Suppressor macrophage treated with lipopolysaccharide for 1 hour (primary cell): ENCODE measurements around the gene LHX3.

Experiments used
- DNase-seq, 3 donors: peaks; one replicate each; pipeline ENCODE4 v3.0.0-alpha.2; 2020 to 2022

Gene LHX3

DNA sequence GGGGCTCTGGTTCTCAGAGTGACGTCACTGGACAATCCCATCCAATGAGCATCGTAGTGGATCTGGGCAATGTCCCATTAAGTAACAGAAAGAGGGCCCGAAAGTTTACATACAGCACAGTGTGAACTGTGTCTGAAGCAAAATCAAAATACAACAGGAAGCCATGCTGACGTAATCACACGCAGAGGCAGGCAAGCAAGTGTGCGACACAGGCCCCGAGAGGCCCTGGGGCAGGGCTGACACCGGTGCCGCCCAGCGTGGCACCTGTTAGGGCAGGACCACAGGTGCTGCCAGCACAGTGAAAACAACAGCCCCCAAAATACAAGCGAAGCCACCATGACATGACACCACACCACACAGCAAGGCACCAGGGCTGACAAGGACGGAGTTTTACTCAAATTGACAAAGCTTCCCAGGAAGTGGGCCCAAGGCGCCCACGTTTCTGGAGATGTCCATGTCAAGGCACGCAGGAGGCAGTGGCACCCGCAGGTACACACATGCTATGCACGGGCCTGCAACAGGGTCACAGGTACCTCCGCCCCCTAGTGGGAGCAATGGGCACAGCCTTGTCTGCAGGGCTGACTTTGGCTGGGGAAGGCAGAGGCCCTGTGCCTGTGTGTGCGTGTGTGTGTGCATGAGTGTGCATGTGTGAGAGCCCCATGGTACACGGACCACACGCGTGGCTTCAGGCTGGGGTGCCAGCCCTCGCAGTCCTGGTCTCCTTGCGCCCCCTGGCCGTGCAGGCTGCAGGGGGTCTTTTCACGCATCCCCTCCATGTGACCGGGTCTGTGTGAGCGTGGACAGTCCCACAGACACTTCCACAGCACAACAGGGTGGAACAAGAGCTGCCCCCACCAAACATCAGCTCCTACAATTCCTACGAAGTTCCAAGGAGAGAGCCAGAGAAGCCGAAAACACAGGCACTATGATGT is 21.1 kb upstream of the LHX3 start:
- DNase-seq = peak; percentile 52 to 78 (median 61)

DNA sequence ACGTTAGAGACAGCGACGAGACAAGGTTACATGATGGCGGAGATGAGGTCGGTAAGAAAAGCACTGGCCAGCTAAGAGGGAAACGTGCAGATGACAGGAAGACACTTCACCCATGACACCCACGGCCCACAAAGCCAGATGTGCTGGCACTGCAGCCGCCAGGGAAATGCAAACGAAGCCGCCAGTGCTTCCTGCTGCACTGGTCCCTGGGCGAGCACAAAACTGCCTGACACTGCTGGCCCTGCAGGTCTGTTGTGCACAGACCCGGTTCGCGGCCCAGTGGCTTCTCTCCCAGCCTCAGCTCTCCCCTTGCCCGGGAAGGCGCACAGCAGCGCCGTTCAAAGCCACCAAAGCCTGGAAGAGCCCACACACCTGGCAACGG is 20.4 kb upstream of the LHX3 start:
- DNase-seq = no peak

DNA sequence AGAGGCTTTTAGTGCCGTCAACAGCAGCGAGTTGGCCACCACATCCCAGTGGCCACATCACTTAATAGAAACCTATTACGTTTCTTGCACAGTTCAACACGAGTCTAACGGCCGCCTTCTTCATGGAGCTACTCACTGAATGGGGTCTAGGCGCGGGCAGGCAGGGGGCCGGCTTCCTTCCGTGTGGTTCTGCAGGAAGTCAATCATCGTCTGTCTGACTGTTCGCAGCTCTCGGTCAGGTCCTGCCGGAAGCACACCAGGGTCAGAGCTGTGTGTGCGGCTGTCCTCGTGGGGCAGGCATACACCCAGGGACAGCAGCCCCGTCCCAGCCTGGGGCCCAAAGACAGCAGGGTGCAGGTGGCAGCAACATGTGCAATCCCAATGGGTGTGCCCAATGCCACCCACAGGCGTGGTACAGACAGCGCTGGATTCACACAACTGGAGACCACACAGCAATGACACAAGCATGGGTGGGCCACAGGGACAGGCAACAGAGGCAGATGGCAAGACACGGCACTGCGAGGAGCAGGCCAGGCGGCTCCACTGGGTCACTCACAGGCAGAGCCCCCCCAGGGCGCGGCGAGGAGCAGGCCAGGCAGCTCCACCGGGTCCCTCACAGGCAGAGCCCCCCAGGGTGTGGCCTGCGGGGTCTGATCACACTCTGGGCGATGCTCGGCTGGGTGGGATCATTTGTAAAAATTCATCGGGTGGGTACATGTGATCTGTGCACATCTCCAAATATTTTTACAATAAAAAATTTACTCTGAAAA is 19.1 kb upstream of the LHX3 start:
- no peak for DNase-seq

DNA sequence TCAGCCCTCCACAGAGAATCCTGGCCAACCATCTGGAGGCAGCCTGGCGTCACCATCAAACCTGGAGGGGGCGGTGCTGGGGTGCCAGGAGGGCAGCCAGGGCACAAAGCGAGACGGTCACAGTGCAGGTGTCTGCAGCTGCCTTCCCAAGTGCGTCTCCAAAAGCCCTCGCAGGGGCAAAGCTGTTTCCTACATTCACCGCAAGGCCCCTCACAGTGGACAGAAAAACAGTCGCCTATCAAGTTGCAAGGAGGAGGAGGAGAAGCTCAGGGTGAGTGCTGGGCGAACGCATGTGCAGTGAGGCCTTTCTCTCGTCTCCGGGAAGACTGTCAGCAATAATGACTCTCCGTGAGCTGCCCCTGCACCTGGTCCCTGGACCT is 18.0 kb upstream of the LHX3 start:
- no peak for DNase-seq

DNA sequence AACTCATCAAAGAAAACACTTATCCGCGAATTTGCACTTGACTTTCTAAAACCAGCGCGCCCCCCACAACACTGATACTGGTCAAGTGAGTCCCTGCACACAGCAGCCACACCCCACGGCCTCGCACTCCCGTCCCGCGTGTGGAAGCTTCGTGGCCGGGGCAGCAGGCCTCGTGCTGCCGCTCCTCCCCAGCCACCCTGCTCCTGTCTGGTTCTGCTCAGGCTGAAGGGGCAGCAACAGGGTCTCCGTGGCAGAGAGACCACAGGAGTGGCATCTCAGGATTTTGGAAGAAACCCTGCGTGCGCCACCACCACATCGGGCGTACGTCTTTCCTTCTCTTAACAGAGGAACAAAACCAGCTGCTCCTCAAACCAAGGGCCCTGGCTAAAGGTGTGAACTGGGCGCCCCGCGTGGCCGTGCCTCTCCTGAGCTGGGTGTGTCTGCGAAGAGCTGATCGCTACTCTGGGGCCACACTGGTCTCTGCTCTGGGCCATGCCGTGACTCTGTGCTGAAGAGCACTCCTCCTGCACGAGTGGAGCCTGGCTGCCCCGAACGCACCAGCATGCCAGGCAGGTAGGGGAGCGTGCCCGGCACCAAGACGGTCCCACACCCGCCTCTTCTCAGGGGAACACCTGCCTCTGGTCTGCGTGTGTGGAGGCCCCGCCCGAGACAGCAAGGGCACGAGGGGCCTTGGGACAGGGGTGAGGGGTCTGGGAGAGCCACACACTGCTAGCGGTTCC is 17.4 kb upstream of the LHX3 start:
- no peak for DNase-seq

DNA sequence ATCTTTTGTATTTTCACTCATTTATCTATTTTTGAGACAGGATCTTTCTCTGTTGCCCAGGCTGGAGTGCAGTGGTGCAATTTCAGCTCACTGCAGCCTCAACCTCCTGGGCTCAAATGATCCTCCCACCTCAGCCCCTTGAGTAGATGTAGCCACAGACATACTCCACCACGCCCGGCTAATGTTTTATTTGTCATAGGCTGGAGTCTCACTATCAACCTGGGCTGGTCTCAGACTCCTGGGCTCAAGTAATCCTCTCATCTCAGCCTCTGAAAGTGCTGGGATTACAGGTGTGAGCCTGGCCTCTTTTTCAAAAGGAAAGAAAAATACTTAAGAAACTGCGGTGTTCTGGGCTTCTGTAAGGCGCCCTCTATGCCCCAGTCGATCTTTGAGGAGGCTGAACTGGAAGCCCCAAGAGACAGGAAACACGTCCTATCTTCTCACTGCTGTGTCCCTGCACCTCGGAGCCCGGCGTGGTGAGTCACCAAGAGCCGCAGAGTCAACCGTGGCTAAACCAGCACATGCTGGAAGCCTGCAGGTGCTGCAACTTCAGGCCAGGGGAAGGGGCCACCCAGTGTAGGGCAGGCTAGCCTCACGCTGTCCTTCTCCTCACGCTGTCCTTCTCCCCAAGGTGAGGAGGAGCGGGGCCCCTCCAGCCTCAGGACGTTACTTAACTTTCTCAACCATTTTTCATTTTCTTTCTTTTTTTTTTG is 15.2 kb upstream of the LHX3 start:
- DNase-seq = no peak

DNA sequence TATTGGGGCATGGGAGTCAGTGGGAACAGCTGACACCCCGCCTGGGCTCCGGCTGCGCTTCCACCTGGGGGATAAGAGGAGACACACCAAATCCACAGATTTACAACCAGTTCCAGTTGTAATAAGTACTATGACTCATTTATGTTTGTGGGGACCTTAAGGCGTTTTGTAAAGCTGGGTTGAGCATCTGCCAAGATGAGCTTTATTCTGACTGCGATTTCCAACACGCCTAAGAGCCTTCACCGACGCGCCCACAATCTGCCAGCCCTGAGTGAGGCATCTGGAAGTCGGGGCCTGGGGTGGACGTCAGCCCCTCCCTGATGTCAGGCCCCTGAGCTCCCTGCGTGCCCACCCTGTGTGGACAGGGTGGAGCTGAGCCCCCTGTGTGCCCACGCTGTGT is 14.3 kb upstream of the LHX3 start:
- no peak for DNase-seq

DNA sequence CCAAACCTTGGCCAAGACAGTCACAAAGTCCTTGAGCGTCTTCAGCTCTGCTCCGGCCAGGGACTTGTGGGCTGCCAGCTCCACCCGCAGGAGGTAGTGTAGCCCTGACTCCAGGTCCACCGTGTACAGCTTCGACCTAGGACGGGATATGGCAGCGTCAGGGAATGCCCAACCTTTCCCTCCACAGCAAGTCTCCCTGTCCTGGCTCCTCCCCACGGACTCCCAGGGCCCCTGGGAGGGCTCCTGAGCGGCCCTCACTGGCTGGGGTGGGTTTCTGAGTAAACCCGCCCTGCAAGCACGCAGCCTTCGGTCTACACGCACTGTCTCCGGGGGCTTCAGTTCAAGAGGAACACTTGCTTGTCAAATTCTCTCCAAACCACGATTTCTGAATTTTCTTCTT is 13.7 kb upstream of the LHX3 start:
- no peak for DNase-seq

DNA sequence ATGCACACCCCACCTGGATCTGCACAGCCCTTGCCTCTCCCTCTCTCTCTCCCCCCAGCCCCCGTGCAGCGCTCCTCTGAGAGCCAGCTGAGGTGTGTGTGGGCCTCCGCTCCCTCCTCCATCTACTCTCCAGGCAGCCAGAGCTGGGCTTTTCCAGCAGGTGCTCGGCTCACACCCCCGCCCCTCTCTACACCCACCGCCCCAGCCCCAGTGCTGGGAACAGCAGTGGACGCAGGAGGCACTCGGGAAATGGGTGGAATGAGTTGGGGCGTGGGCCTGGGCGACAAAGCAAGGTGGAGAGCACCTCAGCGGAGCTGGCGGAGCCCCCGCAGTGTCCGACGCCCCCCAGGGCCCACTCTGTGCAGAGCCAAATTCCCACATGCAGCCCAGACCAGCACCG is 13.3 kb upstream of the LHX3 start:
- no peak for DNase-seq

DNA sequence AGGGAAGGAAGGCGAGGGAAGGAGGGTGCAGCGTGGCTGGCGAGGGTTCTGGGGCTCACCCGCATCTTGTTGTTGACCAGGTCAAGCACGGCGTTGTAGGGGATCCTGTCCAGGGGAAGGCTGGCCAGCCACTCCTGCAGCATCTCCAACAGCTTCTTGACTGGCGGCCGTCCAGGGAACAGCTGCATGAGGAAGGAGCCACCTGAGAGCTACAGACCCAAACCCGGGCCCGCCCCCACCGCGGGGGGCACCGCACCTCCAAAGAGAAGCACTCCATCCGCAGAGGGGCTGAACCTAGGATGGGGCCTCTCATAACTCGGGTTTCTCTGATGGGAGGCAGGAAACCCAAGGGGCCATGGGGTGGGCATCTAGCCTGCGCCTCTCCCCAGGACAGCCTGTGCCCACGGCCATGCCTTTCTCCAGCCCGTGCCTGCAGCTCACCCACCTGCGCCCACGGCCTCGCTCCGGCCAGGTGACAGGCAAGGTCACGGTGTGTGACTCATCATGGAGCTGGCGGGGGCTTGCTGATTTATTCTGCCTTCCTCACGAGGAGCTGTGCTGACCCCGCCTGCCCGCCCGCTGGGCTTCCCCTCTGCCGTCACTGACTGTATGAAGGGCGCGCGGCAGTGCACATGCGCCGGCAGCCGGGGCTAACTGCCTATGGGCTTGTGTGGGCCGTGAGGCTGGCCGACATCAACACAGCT is 11.8 kb upstream of the LHX3 start:
- DNase-seq = no peak

DNA sequence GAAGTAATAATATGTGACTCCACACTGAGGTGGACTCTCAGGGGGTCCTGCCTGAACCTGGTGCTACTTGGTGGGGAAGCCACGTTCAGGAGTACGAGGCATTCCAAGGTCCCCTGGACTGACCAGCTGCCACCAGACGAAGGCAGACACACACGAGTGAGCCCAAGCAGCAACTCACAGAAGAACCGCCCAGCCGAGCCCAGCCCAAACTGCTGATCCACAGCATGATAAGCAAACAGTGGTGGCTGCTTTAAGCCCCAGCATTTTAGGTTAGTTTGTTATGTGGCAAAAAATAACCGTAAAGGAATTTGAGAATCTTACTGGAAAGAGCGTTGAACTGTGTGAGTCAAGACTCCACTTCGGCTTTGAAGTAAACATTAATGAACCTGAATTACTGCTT is 8.8 kb upstream of the LHX3 start:
- no peak for DNase-seq

DNA sequence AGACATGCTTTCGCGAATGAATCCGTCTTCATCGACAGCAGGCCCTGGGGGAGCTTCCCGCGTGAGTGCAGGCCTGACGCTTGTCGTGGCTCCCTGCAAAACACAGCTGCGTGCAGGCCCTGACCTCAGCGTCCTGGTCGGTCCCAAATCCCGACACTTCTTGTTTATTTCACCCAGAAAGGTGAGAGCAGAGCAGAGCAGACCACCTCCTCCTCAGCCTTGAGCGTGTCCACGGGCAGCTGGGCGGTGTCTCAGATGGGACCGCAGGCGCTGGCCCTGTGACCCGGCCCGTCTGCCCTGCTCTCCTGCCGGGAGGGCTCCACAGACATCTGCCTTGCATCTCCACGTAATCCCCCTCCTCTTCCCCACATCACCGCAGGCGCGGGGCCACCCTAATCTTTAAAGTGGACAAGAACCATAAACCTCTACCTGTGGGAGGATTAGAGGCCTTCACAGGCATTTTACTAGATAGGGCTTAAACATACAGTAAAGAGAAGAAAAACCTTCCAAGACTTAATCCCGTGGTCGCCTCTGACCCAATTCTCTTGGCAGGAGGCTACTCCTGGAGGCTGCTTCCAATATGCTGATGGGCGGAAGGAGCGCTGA is 7.5 kb upstream of the LHX3 start:
- DNase-seq = no peak

DNA sequence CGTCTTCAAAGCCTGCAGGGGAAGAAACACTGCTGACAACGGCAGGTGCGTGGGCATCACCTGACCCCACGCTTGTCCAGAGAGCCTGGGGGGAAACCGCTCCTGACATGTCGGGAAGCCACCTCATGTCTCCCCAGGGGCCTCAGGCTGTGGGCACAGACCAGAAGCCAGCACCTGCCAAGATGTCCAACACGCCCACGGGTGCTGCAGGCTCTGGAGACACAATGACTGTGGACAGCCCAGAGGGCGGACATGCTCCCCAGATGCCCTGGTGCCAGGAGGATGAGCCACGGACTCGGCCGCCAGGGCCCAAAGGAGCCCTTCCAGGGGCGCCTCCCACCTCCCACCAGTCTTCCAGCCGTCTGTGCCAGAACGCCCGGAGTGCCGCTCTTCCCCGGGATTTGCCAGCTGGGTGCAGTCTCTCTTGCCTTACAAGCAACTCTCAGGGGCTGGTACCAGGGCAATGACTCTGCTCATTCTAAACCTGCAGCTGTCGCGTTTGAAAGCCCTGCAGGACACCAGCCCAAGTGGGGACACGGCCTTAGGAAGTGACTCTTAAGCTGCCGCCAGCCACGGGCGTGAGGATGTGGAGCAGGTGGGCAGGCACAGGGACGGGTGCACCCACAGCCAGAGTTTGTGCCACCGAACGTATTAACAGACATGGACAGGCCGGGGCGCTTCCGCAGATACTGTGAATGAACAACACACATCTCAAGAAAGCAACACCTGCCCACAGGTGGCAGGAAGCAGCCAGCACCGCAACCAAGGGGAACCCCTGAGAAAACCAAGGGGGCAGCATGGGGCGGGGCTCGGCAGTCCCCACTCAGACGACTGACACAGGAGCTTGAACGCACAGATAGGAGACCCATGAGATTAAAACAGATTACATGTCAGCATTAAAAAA is 6.8 kb upstream of the LHX3 start:
- DNase-seq = no peak

DNA sequence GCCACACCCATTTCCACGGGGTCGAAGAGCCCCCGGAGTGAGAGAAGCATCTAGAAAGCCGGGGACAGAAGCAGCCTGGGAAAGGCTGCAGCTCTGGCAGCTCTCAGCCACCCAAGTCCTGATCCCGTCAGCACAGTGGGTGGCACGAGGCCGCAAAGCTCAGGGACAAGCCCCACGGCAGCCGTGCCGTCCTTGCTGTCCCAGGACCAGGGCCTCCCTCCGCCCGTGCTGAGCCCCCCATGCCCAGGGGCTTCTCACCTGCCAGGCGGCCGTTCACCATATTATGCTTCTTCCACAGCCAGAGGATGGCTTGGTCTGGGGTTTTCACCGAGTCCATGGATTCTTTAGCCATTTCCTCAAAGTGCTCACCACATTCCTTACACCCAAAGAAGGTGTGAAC is 6.1 kb upstream of the LHX3 start:
- no peak for DNase-seq

DNA sequence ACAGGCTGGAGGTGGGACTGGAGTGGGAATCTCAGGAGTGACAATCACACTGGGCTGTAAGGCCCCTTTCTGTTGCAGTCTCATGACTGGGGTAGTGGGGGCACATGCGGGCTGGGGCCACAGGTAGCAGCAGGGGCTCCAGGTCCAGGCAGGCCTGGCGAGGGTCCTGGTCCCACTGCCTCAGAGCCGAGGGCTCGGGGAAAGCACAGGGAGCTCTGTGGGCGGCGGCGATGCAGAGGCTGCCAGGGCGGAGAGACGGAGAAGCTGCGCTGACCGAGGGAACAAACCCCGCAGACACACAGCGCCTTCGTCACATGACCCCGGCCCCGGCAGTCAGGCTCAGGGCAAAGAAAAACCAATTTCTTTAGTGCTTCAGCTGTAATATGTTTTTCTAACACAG is 5.3 kb upstream of the LHX3 start:
- DNase-seq = no peak

DNA sequence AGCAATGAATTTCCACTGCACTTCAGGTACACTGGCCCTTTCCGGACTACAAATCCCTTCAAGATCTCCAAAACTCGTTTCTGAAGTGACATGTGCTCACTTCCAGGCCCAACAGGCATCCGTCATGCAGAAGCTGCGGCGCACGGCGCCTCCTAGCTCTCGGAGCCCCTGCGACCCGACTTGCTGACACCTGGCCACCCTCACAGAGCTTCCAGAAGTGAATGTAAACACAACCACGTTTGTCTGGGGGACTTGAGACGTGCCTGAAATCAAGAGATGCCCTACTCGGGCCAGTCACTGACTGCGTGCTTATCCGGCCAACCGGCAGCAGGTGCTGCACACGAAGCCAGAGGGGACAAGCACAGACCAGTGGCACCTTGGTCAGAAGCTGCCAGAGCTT is 4.9 kb upstream of the LHX3 start:
- DNase-seq = no peak

DNA sequence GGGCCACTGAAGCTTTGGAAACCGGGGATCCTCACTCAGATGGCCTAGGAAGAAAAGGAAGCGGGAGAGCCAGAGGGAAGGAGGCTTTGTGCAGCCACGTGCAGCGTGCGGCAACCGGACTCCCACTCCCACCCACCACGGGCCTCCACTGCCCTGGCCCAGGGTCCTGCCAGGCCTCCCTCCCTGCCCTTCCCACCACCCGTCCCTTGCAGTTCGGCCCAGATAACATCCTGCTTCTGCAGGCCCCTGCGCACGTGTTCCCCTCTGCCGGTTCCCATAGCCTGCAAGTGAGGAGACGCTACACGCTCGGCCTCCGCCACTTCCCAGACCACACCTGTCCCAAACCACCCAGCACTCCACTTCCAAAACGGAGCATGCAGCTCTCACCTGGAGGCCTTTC is 4.3 kb upstream of the LHX3 start:
- no peak for DNase-seq

DNA sequence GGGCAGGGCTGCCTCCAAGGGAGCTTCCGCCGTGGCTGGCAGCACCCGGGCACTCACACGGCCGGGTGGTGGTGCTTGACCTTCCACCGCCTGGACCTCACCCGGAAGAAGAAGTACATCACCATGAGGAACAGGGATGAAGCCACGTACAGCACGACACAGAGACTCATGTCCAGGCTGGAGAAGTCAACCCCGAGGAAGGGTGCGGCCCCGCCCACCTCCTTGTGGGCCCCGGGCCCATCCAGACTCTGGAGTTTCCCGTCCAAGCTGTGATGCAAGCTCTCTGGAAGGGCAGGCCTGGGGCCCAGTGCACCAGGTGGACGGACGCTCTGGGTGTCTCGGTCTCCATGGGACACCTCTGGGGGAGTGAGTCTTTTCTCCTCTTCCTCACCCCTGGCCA is 3.7 kb upstream of the LHX3 start:
- no peak for DNase-seq

DNA sequence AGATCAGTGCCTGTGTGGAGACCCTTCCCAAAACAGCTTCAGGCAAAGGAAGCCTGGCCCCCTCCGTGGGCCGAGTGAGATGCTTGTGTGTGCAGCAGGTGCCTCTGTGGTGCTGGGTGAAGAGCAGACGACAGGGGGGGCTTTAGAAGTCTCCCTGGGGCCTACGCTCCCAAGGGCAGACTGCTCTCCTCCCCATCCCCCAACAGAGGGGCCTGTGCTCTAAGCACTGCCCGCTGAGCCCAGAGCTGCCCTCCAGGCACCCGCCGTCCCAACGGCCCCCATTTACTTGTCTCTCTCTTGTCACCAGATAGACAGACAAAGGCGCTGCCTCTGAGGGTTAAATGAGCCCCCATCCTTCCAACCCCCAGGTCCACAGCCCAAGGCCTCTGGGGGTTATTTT is 2.7 kb upstream of the LHX3 start:
- no peak for DNase-seq

DNA sequence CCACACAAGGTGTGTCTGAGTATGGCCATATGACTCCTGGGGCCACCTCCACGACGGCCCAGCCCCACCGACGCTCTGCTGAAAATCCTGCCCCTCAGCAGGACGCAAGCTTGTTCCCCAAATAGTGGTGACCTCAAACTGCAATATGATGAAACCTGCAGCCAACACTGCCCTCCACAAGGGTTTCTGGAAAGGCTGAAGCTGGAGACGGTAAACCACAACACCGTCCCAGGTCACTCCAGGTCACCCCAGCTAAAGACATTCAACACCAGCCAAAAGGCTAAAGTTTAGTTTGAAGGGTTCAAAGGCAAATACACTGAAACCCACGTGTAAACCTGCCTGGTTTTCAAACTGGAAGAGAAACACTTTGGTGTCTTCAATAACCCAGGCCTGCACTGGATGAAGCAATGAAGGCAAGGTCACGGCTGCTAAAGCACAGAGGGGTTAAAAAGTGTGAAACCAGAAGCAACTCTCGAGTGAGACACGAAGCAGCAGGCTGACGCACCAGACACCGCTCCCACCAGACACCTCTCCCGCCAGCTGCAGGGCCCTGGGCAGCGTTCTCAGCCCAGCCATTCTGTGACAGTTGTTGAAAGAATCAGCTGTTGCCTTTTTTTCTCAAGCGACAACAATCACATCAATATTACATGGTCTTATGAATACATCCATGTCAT is 1.8 kb upstream of the LHX3 start:
- DNase-seq = peak; percentile 20 to 29 (median 22)

DNA sequence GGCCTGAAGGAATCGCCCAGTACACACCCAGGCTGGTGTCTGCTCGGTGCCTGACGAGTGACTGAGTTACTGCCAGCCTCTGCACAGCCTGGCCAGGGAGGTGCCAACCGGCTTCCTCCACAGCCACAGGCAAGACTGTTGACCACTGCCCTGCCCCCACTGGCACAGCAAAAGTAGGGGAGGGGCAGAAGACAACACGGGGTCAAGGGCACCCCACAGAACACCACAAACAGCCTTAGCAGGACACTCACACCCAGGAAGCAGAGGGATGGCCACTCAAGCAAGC is 722 bp upstream of the LHX3 start:
- DNase-seq = no peak
